Measurements from ENCODE around the gene CRYBB3.

DNA sequence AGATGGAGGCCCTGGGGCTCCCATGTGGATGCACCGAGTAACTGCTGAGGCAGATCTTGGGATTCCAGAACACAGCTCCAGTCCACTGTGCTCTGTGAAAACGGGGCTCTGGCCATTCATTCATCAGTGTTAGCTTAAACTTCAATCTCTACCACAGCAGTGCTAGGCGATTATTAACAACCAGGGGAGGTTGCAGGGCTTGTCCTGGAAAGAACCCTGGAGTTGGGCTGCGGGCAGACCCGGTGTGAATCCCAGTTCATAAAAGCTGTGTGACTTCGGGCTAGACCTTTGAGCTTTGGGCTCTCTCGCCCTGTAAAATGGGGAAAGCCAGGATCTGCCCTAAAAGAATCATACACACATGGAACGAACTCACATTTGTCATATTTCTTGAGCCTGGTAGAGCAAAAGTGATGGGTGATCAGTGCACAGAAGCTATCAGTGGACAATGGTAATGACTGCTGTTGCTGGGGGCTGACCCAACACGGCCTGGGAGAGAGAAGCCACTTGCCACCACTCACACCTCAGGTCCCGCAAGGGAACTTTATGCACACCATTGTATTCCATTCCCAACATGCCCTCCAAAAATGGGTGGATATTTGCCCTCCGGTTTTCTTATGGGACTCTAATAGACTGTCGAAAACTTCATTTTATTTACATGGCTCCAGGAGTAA, 15.6 kb upstream of the CRYBB3 start:
- TF ChIP-seq, protein P1, sequence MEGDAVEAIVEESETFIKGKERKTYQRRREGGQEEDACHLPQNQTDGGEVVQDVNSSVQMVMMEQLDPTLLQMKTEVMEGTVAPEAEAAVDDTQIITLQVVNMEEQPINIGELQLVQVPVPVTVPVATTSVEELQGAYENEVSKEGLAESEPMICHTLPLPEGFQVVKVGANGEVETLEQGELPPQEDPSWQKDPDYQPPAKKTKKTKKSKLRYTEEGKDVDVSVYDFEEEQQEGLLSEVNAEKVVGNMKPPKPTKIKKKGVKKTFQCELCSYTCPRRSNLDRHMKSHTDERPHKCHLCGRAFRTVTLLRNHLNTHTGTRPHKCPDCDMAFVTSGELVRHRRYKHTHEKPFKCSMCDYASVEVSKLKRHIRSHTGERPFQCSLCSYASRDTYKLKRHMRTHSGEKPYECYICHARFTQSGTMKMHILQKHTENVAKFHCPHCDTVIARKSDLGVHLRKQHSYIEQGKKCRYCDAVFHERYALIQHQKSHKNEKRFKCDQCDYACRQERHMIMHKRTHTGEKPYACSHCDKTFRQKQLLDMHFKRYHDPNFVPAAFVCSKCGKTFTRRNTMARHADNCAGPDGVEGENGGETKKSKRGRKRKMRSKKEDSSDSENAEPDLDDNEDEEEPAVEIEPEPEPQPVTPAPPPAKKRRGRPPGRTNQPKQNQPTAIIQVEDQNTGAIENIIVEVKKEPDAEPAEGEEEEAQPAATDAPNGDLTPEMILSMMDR (IDR thresholded peaks at IDR 0.05; ENCODE audit: low read depth, low read length), result no peak
- no peak for TF ChIP-seq EZH2phosphoT487 (IDR thresholded peaks at IDR 0.05; ENCODE audit: low read depth)

All from OCI-LY3 (cell line).